Trophoblast cell (in vitro differentiated cells and primary cell): ENCODE measurements around the gene TRAP1.

Experiments used
- DNase-seq, 2 donors: peaks; one replicate each; pipeline ENCODE4 v3.0.0-alpha.2; 2016
- H2AFZ ChIP-seq: 2 replicates; pipeline ENCODE4 v1.6.1; 2013; ENCODE audit warnings: low read length, moderate library complexity, mild to moderate bottlenecking; ENCODE audit not compliant: insufficient read depth, poor library complexity
- H2AK5ac ChIP-seq: 2 replicates; pipeline ENCODE4 v1.6.1; 2013; ENCODE audit warnings: mild to moderate bottlenecking, low read length
- H2BK120ac ChIP-seq: 2 replicates; pipeline ENCODE4 v1.6.1; 2013; ENCODE audit warnings: low read length, mild to moderate bottlenecking, moderate library complexity; ENCODE audit not compliant: insufficient read depth, poor library complexity
- H2BK12ac ChIP-seq: 2 replicates; pipeline ENCODE4 v1.6.1; 2013; ENCODE audit warnings: mild to moderate bottlenecking, low read length, moderate library complexity
- H2BK5ac ChIP-seq: 2 replicates; pipeline ENCODE4 v1.6.1; 2013; ENCODE audit warnings: low read length, low read depth, moderate library complexity, mild to moderate bottlenecking; ENCODE audit not compliant: poor library complexity
- H3K14ac ChIP-seq: 2 replicates; pipeline ENCODE4 v1.6.1; 2013; ENCODE audit warnings: mild to moderate bottlenecking, low read length
- H3K18ac ChIP-seq: 2 replicates; pipeline ENCODE4 v1.6.1; 2013; ENCODE audit warnings: mild to moderate bottlenecking, low read length
- H3K23ac ChIP-seq: 2 replicates; pipeline ENCODE4 v1.6.1; 2013; ENCODE audit warnings: low read length
- H3K27ac ChIP-seq: 2 replicates; pipeline ENCODE4 v1.5.1; 2013; ENCODE audit warnings: low read depth, mild to moderate bottlenecking, inconsistent platforms, low read length, moderate library complexity
- H3K27me3 ChIP-seq: 2 replicates; pipeline ENCODE4 v1.6.1; 2013; ENCODE audit warnings: inconsistent platforms, mild to moderate bottlenecking, low read length, moderate library complexity; ENCODE audit not compliant: insufficient read depth
- H3K36me3 ChIP-seq, 2 experiments: 1 replicate in 1 of 2; 2 replicates in 1 of 2; pipeline ENCODE4 v1.6.1; 2013; ENCODE audit warnings: low read length in 2 of 2, mild to moderate bottlenecking in 2 of 2, moderate library complexity in 1 of 2; ENCODE audit not compliant: insufficient read depth in 2 of 2, control insufficient read depth in 1 of 2
- H3K4ac ChIP-seq: 2 replicates; pipeline ENCODE4 v1.6.1; 2013; ENCODE audit warnings: low read depth, mild to moderate bottlenecking, low read length, moderate library complexity
- H3K4me1 ChIP-seq, 2 experiments: 1 replicate in 1 of 2; 2 replicates in 1 of 2; pipeline ENCODE4 v1.6.1; 2013; ENCODE audit warnings: low read length in 2 of 2, mild to moderate bottlenecking in 2 of 2, moderate library complexity in 1 of 2; ENCODE audit not compliant: insufficient read depth in 2 of 2, control insufficient read depth in 1 of 2
- H3K4me2 ChIP-seq: 2 replicates; pipeline ENCODE4 v1.6.1; 2013; ENCODE audit warnings: inconsistent platforms, mild to moderate bottlenecking, low read length, moderate library complexity
- H3K4me3 ChIP-seq: 2 replicates; pipeline ENCODE4 v1.5.1; 2013; ENCODE audit warnings: mild to moderate bottlenecking, low read depth, low read length, inconsistent platforms
- H3K79me1 ChIP-seq: one replicate; pipeline ENCODE4 v1.6.1; 2013; ENCODE audit warnings: low read length
- H3K79me2 ChIP-seq: 2 replicates; pipeline ENCODE4 v1.6.1; 2013; ENCODE audit warnings: low read length, mild to moderate bottlenecking; ENCODE audit not compliant: control insufficient read depth, insufficient read depth, poor library complexity
- H3K9ac ChIP-seq: 2 replicates; pipeline ENCODE4 v1.6.1; 2013; ENCODE audit warnings: mild to moderate bottlenecking, low read length
- H3K9me3 ChIP-seq: 2 replicates; pipeline ENCODE4 v1.6.1; 2013; ENCODE audit warnings: low read depth, mild to moderate bottlenecking, control low read depth, inconsistent platforms, low read length; ENCODE audit not compliant: insufficient read depth
- H4K12ac ChIP-seq: 2 replicates; pipeline ENCODE4 v1.6.1; 2013; ENCODE audit warnings: low read depth, mild to moderate bottlenecking, low read length, moderate library complexity
- H4K8ac ChIP-seq: 2 replicates; pipeline ENCODE4 v1.6.1; 2013; ENCODE audit warnings: low read depth, mild to moderate bottlenecking, low read length, moderate library complexity
- H4K91ac ChIP-seq: one replicate; pipeline ENCODE4 v1.6.1; 2013; ENCODE audit warnings: low read depth, mild to moderate bottlenecking, low read length, moderate library complexity
- WGBS: extraction: QIAGEN DNeasy Blood & Tissue Kit; methylation state at CpG from one replicate; pipeline ENCODE4 v1.1.7; 2013; ENCODE audit warnings: missing lambda C conversion rate; ENCODE audit not compliant: insufficient read length, insufficient coverage; ENCODE audit errors: extremely low coverage; 5-methylcytosine and 5-hydroxymethylcytosine counted together

TRAP1 gene

GRCh38 chr16:3734758-3735221 lies 17.5 kb upstream of the TRAP1 start:
- no peak overlapping the region for H2AFZ ChIP-seq
- H3K4ac ChIP-seq = no peak overlapping the region
- no peaks in the 10 kb centered on the region for H3K79me1 ChIP-seq
- H2BK5ac ChIP-seq = no peak overlapping the region
- H2BK12ac ChIP-seq = no peak overlapping the region
- H2BK120ac ChIP-seq = no peak overlapping the region
- no peak overlapping the region for H4K91ac ChIP-seq
- no peak overlapping the region for H3K4me3 ChIP-seq
- no peak overlapping the region for H3K14ac ChIP-seq
- H3K27me3 ChIP-seq = no peaks in the 10 kb centered on the region
- no peak overlapping the region for H3K9ac ChIP-seq
- no peak overlapping the region for H4K8ac ChIP-seq
- H3K27ac ChIP-seq = no peak overlapping the region
- no peaks in the 10 kb centered on the region for H3K79me2 ChIP-seq
- no CpG with 5 or more reads among the region's 25 CpGs for WGBS
- no peak overlapping the region for H4K12ac ChIP-seq
- no peak overlapping the region for H3K18ac ChIP-seq
- H3K36me3 ChIP-seq = peaks cover 71 to 82% of the 10 kb centered on the region in 2 experiments
- H3K23ac ChIP-seq = no peak overlapping the region
- DNase-seq = no peak
- no peak overlapping the region for H2AK5ac ChIP-seq
- H3K4me1 ChIP-seq = no peaks in the 10 kb centered on the region
- peaks cover 7% of the 10 kb centered on the region for H3K9me3 ChIP-seq
- H3K4me2 ChIP-seq = no peak overlapping the region

- Histone ChIP-seq H3K23ac (no peak overlapping the region), H3K18ac (no peak overlapping the region), H3K27ac (no peak overlapping the region), H3K4me1 (no peaks in the 10 kb centered on the region), H3K9ac (no peak overlapping the region), H2BK5ac (no peak overlapping the region), H2BK12ac (no peak overlapping the region), H4K8ac (no peak overlapping the region), H2BK120ac (no peak overlapping the region), H3K79me1 (no peaks in the 10 kb centered on the region), H3K27me3 (no peaks in the 10 kb centered on the region), H3K79me2 (no peaks in the 10 kb centered on the region), H4K91ac (no peak overlapping the region), H3K14ac (no peak overlapping the region), H3K36me3 (peaks cover 71 to 82% of the 10 kb centered on the region in 2 experiments), H3K4me2 (no peak overlapping the region), H2AFZ (no peak overlapping the region), H3K4ac (no peak overlapping the region), H3K4me3 (no peak overlapping the region), H2AK5ac (no peak overlapping the region), H4K12ac (no peak overlapping the region), H3K9me3 (peaks cover 7% of the 10 kb centered on the region)
- DNase-seq = no peak
- WGBS = no CpG with 5 or more reads among the region's 27 CpGs
Measured at GRCh38 chr16:3734084-3734757, 16.9 kb upstream of the TRAP1 start.

- no peak overlapping the region for H3K14ac ChIP-seq
- no peaks in the 10 kb centered on the region for H3K4me1 ChIP-seq
- H3K27me3 ChIP-seq = no peaks in the 10 kb centered on the region
- no peak overlapping the region for H4K8ac ChIP-seq
- H3K9ac ChIP-seq = no peak overlapping the region
- H3K9me3 ChIP-seq = peaks cover 7% of the 10 kb centered on the region
- H2BK5ac ChIP-seq = no peak overlapping the region
- no peak overlapping the region for H3K4me3 ChIP-seq
- H3K27ac ChIP-seq = no peak overlapping the region
- peaks cover 81 to 89% of the 10 kb centered on the region in 2 experiments for H3K36me3 ChIP-seq
- H2AK5ac ChIP-seq = no peak overlapping the region
- H2BK120ac ChIP-seq = no peak overlapping the region
- no peaks in the 10 kb centered on the region for H3K79me2 ChIP-seq
- no peak overlapping the region for H3K4ac ChIP-seq
- H4K91ac ChIP-seq = no peak overlapping the region
- H2BK12ac ChIP-seq = no peak overlapping the region
- WGBS = no CpG with 5 or more reads among the region's 8 CpGs
- H4K12ac ChIP-seq = no peak overlapping the region
- no peak overlapping the region for H3K4me2 ChIP-seq
- no peaks in the 10 kb centered on the region for H3K79me1 ChIP-seq
- no peak overlapping the region for H3K23ac ChIP-seq
- no peak overlapping the region for H2AFZ ChIP-seq
- no peak overlapping the region for H3K18ac ChIP-seq
- no peak for DNase-seq
Measured at GRCh38 chr16:3732171-3732570, 14.8 kb upstream of the TRAP1 start.

- no peaks in the 10 kb centered on the region for H3K27me3 ChIP-seq
- WGBS = no CpG with 5 or more reads among the region's 34 CpGs
- no peak overlapping the region for H3K4me3 ChIP-seq
- no peaks in the 10 kb centered on the region for H3K79me2 ChIP-seq
- H3K36me3 ChIP-seq = peaks cover 76 to 83% of the 10 kb centered on the region in 2 experiments
- no peak overlapping the region for H2AFZ ChIP-seq
- no peak overlapping the region for H3K18ac ChIP-seq
- H3K9ac ChIP-seq = no peak overlapping the region
- no peak overlapping the region for H4K8ac ChIP-seq
- H2AK5ac ChIP-seq = no peak overlapping the region
- H3K9me3 ChIP-seq = peaks cover 7% of the 10 kb centered on the region
- no peak for DNase-seq
- no peak overlapping the region for H3K23ac ChIP-seq
- H2BK12ac ChIP-seq = no peak overlapping the region
- no peak overlapping the region for H2BK5ac ChIP-seq
- H3K79me1 ChIP-seq = no peaks in the 10 kb centered on the region
- no peak overlapping the region for H3K4me2 ChIP-seq
- no peak overlapping the region for H4K91ac ChIP-seq
- no peak overlapping the region for H3K14ac ChIP-seq
- no peak overlapping the region for H3K27ac ChIP-seq
- no peak overlapping the region for H3K4ac ChIP-seq
- no peak overlapping the region for H2BK120ac ChIP-seq
- no peaks in the 10 kb centered on the region for H3K4me1 ChIP-seq
- no peak overlapping the region for H4K12ac ChIP-seq
Measured at GRCh38 chr16:3731126-3731935, 14.0 kb upstream of the TRAP1 start.
